Peyer's patch (tissue), 4 donors: Measurements from ENCODE around the gene MYCN.

Source experiments
- POLR2A ChIP-seq, 2 donors: fragments of 450-650 bp; IDR thresholded peaks; one replicate each; pipeline ENCODE4 v1.5.1; 2017; ENCODE audit warnings: antibody characterized with exemption in 2 of 2, mild to moderate bottlenecking in 2 of 2, moderate library complexity in 2 of 2
- TF ChIP-seq, protein P1 (sequence below), 6 experiments: fragments of 450-650 bp in 4 of 6; fragments of 200-600 bp in 2 of 6; sonication (generic) in 1 of 6; IDR thresholded peaks; one replicate each; pipeline ENCODE4 v1.5.1; 2017 to 2019; ENCODE audit warnings: antibody characterized with exemption in 6 of 6, mild to moderate bottlenecking in 3 of 6, moderate library complexity in 1 of 6

DNA sequence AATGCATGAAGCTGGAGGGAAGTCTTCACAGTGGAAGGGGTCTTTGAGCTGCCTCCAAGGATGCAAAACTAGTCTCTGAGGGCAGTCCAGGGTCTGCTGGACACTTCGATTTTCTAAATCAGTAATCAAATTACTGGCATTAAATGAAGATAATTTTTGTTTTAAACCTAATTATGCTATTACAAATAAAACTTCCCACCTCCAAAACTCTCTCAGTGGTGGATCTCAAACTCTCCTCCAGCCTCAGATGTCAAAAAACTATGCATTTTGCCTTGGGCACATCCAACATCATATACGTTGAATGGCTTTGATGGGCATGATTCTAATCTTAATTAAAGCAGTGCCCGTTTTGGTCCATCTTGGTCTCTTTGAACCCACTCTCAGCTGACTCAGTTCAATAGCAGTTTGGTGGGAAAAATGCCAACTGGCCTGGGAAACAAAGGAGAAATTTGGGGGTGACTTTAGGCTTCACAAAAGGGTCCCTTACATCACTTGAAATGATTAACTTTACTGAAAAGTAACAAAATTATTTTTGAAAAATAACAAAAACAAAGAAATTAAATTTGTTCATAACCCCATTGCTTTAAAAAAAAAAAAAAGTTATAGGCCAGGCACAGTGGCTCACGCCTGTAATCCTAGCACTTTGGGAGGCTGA lies 5.9 kb upstream of the MYCN start:
- no peak for TF ChIP-seq POLR2A (IDR thresholded peaks at IDR 0.05)
- TF ChIP-seq, protein P1, sequence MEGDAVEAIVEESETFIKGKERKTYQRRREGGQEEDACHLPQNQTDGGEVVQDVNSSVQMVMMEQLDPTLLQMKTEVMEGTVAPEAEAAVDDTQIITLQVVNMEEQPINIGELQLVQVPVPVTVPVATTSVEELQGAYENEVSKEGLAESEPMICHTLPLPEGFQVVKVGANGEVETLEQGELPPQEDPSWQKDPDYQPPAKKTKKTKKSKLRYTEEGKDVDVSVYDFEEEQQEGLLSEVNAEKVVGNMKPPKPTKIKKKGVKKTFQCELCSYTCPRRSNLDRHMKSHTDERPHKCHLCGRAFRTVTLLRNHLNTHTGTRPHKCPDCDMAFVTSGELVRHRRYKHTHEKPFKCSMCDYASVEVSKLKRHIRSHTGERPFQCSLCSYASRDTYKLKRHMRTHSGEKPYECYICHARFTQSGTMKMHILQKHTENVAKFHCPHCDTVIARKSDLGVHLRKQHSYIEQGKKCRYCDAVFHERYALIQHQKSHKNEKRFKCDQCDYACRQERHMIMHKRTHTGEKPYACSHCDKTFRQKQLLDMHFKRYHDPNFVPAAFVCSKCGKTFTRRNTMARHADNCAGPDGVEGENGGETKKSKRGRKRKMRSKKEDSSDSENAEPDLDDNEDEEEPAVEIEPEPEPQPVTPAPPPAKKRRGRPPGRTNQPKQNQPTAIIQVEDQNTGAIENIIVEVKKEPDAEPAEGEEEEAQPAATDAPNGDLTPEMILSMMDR (IDR thresholded peaks at IDR 0.05), result no peak
